ENCODE data around the gene DCAF10.
"Not testable (repeated sequence)": the region's sequence is repeated elsewhere in the genome, so short reads cannot be mapped to it uniquely, and the experiment has no call there.

Gene DCAF10

DNA sequence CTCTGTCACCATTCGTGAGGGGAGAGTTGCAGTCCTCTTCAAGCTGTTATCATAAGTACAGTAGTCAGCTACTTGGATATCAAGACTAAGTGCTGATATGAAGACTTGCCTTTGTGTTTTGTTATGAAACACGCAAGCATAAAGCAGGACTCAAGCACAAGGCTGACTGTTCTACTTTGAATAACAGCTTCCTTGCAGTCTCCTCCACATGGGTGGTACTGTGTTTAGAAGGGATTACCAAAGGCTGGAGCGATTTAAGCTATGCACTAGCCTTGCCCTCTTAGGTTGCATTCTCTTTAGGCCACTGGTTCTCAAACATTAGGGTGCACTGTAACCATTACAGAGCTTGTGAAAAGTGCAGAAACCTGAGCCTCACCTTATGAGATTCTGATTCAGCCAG is 61.9 kb downstream of the DCAF10 start:
- no peak for DNase-seq (ENCODE audit: low read depth)

DNA sequence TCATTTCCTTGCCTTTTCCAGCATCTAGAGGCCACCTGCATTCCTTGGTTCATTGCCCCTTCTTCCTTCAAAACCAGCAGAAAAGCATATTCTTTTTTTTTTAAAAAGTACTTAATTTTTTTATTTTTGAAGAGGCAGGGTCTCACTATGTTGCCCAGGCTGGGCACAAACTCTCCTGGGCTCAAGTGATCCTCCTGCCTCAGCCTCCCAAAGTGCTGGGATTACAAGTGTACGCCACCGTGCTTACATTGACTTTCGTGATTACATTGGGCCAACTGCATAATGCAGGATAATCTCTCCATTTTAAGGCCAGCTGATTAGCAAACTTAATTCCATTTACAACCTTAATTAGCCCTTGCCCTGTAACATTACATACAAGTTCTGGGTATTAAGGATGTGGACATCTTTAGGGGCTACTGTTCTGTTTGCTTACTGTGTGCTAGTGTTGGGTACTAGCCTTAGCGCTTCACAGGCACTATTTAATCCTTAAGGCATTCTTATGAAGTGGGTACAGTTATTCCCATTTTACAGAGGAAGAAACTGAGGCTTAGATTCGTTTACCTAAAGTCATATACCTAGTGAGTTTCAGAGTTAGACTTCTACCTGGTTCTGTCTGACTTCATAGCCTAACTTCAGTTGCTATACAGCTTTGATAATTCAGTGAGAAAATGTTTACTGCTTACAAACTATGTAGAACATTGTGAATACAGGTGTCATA is 69.6 kb downstream of the DCAF10 start:
- no peak for DNase-seq (ENCODE audit: low read depth)

- no peak for DNase-seq (ENCODE audit: low read depth)
Observed at GRCh38 chr9:37870799-37871176, 70.2 kb downstream of the DCAF10 start.

DNA sequence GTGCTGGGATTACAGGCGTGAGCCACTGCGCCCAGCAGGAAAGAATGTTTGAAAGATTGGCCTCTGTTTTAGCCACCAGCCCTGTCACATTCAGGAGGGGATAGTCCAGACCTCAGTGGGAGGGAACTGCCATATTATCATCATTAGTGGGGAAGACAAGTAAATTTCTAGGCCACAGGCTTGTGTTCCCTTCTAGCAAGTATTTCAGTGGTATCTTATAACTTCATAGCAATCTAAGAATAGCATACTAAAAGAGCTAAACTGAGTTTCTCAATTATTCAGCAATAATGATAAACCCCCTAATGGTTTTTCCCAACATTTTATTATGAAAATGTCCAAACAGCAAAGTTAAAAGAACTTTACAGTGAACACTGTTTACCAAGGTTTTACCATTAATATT is 73.4 kb downstream of the DCAF10 start:
- DNase-seq (ENCODE audit: low read depth) = no peak

DNA sequence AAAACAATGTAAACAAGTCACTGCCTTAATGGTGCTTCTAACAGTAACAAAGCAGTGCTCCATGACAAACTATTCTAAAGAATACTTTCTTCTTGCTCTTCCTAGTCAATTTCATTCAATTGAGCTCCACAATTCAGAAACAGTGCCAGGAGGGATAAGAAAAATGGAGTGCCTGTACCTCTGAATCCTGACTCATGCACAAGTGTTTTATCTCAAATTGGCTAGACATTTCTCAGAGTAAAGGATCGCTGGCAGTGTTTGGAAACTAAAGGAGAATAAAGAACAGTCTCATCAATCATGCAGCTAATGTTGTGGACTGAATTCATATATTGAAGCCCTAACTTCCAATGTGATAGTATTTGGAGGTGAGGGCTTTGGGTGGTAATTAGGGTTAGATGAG is 75.8 kb downstream of the DCAF10 start:
- no peak for DNase-seq (ENCODE audit: low read depth)

GRCh38 chr9:37880916-37881479 is 80.4 kb downstream of the DCAF10 start:
- no peak for DNase-seq (ENCODE audit: low read depth)

DNA sequence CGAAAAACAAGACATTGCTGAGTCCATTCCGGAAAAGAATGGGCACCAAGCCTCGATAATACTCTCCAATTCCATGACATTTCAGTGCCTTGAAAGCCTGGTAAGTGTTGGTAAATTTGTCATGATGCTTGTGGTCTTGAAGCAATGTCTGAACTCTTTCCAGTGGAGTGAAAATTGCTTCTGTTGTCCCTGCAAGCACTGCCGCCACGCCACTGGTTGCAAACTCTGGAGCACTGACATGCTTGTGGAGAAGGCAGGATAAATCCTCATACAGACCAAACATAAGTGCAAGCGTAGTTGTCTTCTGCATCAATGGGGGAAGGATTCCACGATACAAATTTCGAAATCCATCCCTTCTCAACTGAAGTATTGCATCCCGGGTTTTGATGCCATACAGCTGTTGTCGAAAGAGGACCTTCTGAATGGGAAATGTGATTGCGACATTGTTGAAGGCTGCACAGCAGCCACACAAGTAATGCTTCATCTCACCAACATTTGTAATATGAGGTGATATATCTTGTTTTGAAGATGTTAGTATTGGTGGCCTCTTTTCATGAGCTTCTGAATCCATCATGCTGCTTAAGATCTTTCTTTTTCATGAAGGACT is 87.5 kb downstream of the DCAF10 start:
- DNase-seq (ENCODE audit: low read depth) = not testable (repeated sequence)

DNA sequence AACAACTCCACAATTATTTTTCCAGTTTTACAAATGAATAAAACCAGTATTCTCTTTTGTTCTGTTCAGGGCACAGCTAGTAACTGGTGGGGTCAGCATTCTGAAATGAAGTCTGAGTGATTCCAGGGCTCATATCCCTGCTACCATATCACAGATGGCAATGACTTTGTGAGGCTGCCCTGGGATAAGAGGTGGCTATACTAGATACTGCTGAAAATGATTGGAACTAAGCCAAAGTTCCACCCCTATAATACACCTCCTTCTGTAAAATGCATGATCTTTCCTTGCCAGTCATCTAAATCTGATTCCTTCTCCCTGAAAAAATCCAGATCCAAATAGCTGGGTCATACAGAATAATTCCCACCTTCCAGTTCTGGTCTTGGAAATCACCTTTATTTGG is 88.9 kb downstream of the DCAF10 start:
- no peak for DNase-seq (ENCODE audit: low read depth)

DNA sequence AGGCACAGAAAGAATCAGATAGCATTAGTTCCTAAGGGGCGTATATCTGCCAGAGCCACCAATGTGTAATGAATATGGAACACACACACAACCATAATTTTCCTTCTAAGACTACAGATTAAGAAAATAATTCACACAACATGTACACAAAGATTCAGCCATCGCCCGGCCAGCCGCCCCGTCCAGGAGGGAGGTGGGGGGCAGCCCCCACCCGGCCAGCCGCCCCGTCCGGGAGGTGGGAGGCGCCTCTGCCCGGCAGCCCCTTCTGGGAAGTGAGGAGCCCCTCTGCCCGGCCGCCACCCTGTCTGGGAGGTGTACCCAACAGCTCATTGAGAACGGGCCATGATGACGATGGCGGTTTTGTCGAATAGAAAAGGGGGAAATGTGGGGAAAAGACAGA is 90.4 kb downstream of the DCAF10 start:
- not testable (repeated sequence) for DNase-seq (ENCODE audit: low read depth)

- DNase-seq (ENCODE audit: low read depth) = no peak
Observed at GRCh38 chr9:37892063-37892462, 91.5 kb downstream of the DCAF10 start.

GRCh38 chr9:37897665-37898064 is 97.1 kb downstream of the DCAF10 start:
- no peak for DNase-seq (ENCODE audit: low read depth)

- DNase-seq (ENCODE audit: low read depth) = no peak
Observed at GRCh38 chr9:37899041-37899440, 98.4 kb downstream of the DCAF10 start.

DNA sequence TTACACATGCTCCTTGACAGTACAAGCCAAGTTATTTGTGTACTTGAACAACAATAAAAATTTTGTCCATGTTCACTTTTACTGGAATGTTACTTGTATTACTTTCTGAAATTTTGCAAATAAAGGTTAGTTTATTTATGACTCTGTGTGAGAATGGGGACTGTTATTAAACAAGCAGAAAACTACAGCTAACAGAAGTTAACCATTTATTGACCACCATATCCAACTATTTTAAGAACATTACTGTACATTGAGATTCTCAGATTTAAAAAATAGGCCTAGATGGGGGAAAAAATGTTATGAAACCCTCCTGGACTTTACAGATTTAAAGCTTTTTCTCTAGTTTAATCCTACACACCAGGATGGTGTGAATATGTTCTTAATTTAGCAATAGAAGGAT is 101.5 kb downstream of the DCAF10 start:
- DNase-seq (ENCODE audit: low read depth) = no peak

GRCh38 chr9:37902796-37903646 is 102.4 kb downstream of the DCAF10 start:
- DNase-seq (ENCODE audit: low read depth) = no peak

DNA sequence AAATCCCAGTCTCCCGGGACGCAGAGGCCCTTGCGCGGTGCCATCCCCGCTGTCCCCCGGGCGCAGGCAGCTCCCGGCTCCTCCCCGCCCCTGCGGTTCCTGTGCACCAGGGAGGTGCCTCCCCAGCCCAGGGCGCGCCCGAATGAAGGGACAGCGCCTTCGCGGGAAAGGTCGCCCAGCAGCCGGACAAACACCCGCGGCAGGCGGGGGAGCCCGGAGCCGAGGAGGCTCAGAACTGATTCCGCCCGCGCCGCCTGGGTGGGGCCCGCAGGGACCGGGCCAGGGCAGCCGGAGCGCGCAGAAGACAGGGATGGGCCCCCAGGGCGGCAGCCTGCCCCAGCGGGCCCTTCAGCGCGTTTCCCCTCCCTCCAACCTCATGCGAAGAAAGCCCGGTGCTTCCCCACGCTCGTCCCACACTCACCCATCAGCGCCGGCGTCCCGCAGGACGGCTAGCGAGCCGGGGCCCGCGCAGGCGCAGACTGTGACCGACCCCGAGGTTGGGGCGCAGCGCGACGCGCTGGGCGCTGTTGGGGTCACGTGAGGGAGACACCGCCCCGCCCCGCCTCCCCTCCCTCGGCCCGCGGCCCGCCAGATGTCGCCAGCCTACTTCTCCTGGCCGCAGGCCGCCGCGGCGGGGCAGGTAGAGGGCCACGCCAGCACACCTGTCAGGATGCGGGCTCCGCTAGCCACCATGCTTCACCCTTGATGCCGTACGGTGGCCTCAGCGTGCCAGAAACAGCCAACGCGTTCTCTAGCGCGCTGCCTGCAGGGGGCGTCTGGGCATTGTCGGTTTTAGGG is 103.2 kb downstream of the DCAF10 start, which contains the start of gene SLC25A51:
TSS of gene SLC25A51 (minus strand) at position 481 of the 798 bp plus-strand sequence. CDS start 15,577 bp downstream, outside the sequence.
- DNase-seq (ENCODE audit: low read depth) = peak; percentile 94

DNA sequence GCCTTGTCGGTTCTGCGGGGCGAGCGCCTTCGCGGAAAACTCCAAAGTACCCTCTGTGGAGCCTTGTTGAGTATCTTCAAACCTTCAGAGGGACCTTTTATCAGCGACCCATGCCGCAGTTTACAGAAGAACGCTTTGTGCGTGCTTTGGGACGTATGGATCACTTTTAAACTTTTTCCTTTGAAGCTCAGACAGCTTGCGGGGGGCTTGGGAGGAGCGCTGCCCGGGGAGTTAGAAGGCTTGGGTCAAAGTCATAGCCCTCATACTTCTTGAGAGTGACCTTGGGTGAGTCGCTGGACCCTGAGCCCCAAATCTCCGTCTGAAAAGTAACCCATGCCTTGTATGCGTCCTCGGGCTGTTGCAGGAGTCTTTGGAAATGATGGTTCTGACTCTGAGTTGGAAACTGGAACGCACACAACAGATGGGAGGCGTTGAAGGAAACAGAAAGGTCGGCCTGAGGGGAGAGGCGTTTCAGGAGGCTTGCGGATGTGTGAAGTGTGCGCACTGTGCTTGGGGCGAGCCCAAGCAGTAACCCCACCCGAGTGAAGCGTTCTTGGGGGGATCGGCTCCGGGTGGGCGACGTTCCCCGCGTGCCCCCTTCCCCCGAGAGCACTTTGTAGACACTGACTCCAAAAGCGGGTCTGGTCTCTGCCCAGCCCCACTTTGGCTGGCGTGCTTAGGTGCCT is 104.0 kb downstream of the DCAF10 start:
- no peak for DNase-seq (ENCODE audit: low read depth)

DNA sequence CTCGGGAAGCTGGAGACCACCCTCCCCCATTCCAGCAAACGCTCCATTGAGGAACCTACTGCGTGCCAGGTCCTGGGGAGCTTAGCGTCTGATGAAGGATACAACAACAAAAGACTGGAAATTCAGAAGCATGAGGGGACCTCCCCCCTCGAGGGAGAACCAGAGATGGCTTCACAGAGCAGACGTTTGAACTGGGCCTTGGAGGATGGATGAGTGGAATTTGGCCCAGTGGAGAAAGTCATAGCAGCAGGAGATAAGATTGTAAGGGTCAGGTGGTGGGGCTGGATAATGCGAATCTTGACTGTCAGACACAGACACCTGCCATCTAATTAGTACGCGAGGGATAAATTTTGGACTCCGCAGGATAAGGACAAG is 104.5 kb downstream of the DCAF10 start:
- DNase-seq (ENCODE audit: low read depth) = no peak

DNA sequence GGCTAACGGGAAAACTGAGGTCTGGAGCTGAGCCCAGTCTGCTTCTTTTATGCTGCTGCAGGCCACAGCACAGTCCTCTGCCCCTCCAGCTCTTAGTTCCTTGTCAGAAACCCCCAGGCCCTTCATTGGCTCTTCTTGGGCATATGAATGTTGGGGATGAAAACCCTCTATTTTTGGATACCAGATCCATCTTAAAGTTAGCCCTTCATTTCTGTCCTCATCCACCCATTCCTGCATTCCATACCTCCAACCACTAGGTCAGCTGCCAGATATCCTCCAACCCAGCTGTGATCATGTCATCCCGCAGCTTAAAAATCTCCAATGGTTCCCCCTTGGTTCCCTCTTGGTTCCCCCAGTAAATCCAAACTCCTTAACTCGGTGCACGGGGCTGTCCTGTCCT is 105.2 kb downstream of the DCAF10 start:
- DNase-seq (ENCODE audit: low read depth) = no peak

DNA sequence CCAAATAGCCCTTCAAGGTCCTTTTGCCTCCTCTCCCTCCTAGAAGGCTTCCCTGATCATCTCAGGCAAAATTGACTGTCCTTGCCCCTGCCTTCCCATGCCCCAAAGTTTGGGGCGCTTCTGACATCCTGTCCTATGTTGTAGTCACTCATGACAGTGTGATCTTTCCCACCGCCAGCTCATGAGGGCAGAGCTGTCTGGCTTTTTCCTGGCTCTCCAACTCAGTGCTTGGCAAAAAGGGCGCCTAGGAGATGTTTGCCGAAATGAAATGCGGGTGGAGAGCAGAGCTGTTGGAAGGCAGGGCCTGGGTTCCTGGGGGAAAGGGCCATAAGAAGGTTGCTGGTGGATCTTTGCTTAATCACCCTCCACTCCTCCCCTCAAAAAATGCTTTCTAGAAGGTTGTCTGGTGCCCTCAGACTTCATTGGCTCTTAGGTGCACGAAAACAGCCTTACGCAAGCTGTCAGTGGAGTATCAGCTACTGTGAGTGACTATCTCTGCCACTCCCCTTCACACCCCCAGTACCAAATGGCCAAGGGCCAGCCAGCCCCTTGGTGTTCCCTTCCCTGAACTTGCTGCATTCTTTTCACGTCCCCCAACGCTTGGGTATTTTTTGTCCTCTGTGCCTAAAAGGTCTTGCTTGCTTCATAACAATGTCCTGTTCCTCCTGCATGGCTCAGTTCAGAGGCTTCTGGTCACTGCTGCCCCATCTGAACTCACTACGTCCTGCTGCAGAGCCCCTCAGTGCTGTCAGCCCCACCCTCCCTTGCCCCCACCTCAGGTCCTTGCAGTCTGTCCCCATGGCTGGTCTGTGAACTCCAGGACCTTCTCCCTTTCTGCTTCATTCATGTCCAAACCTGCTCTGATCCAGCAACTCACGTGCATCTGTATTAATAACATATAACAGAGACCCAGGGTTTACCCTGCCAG is 106.0 kb downstream of the DCAF10 start:
- no peak for DNase-seq (ENCODE audit: low read depth)

- DNase-seq (ENCODE audit: low read depth) = no peak
Observed at GRCh38 chr9:37908283-37908682, 107.7 kb downstream of the DCAF10 start.
